Activated T-helper 1 cell treated with anti-CD3 and anti-CD28 coated beads, Interleukin-12 subunit alpha, Interleukin-12 subunit beta, Interleukin-2, Interleukin-4 antibody, amounts not matched to agents 30 ng/mL and 10 ng/mL and 1 ng/mL, durations not matched to agents 14 hours and 24 hours and 36 hours (primary cell): ENCODE results near the gene CYTIP. TPM values are rescaled to one million over a fixed set of nuclear protein-coding genes. Genes with fewer than 3 reads are reported as not detected.
A peak's percentile ranks its signal among the peaks of the same experiment; 100 is the strongest.

Source experiments
- DNase-seq: peaks from one replicate; pipeline ENCODE4 v3.0.0; 2021; ENCODE audit warnings: low spot score
- H3K27ac Mint-ChIP-seq: one replicate; pipeline ENCODE4 v1.8.0; 2021; ENCODE audit warnings: mild to moderate bottlenecking, mixed read lengths
- H3K27me3 Mint-ChIP-seq: one replicate; pipeline ENCODE4 v1.8.0; 2022; ENCODE audit warnings: mild to moderate bottlenecking, moderate library complexity, mixed read lengths; ENCODE audit not compliant: insufficient read depth
- H3K36me3 Mint-ChIP-seq: one replicate; pipeline ENCODE4 v1.8.0; 2021; ENCODE audit warnings: low read depth, mixed read lengths
- H3K4me1 Mint-ChIP-seq: one replicate; pipeline ENCODE4 v1.8.0; 2021; ENCODE audit warnings: low read depth, mixed read lengths
- H3K4me3 Mint-ChIP-seq: one replicate; pipeline ENCODE4 v1.8.0; 2021; ENCODE audit warnings: mild to moderate bottlenecking, moderate library complexity, mixed read lengths
- H3K9me3 Mint-ChIP-seq: one replicate; pipeline ENCODE4 v1.8.0; 2021; ENCODE audit warnings: mixed read lengths
- intact Hi-C: fragments of 100-400 bp; cut with micrococcal nuclease; formaldehyde crosslinking; loops from one replicate; pipeline ENCODE4 v1.15.1; 2024
- total RNA-seq: library from RNA; stranded (reverse); gene quantifications from 2 replicates; pipeline ENCODE4 v1.2.3, GENCODE V29; 2022

The CYTIP gene
- total RNA-seq, 1 donor from 2014 or later, result 296 TPM

DNA sequence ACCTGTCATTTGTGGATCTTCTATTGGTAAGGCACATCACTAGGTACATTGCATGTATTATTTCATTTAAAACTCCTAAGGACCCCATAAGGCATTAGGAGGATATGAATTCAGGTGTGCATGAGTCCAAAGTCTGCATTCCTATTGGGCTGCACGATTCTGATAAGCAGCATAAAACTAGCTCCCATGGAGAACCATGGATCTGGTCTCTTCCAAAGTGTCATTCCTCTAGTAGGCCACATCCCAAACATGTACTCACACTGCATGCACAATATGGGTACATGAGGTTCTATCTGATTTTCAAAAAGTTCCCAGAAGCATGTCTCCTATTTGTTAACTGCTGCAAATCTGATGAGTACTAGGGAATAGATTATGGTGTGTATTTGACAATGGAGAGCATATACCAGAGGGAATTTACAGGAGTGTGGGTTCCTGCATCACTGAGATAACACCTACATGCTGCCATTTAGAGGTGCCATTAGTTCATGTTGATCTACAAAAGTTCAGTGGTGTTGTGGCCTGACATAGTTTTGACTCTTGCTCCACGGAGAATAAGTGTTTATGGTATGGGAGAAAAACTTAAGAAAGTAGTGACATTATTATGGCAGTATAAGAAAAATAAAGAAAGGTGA, 11.3 kb downstream of the CYTIP start:
- H3K4me3 Mint-ChIP-seq, result peak overlapping the region; percentile 84

DNA sequence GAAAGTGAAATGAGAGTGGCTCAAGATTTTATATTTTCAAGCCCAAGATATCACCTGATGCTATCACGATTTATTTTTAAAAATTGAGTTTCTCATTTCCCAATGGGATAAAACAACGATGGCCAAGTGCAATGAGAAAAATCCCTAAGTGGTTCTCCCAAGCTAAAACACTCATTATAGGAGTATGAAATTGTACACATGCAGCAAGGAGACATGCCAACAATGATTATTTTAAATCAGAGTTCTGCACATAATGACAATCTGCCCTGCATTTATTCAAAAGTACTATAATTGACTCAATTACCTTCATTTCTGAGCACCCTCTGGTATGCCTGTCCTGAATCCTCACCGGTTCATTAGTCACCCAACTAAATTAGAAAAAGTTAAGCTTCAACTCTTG, 12.7 kb downstream of the CYTIP start:
- Mint-ChIP-seq H3K4me1 (peaks cover 97% of the 10 kb centered on the region), H3K27ac (peak overlapping the region; percentile 94)
- intact Hi-C loops, result loop anchor here (5.0 kb wide), 2 partner anchors 166 to 581 kb away; no protein-coding TSS in a partner anchor

More for the DNA sequence above, 11.3 kb downstream of the CYTIP start:
- H3K27me3 Mint-ChIP-seq, result no peaks in the 10 kb centered on the region
- intact Hi-C loops, result loop anchor here (1.0 to 5.0 kb wide), 5 partner anchors 9 to 580 kb away; no protein-coding TSS in a partner anchor
- no peak for DNase-seq
- H3K36me3 Mint-ChIP-seq, result peaks cover 91% of the 10 kb centered on the region
- H3K4me1 Mint-ChIP-seq, result peaks cover 95% of the 10 kb centered on the region
- no peaks in the 10 kb centered on the region for H3K9me3 Mint-ChIP-seq
- peak overlapping the region; percentile 96 for H3K27ac Mint-ChIP-seq

DNA sequence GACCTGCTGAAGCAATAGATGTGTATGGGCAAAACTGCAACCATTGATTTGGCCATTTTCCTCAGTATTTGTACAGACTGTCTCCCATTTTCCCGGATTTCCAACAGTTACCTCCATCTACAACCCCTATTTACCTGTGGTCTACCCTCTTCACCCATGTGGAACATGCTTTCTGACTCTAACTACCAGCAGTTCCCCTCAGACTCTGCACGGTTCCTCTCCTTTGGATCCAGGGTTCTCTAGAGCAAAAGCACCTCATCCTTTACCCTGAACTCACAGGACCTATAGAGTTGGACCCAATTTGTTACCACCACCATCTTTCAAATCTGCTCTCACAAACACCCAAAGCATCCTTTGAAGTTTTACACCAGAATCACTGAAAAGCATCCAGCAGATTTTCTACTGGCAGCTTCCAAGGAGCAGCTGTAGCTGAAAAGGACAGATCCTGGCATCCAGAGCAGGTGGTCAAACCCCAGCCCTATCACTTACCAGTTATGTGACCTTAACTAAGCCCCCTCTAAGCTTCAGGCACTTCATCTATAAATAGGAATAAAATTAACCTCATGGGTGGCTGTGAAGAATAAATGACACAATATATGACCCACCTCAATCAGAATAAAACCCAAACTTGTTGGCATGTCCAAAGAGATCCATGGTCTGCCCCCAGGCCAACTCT, 15.3 kb downstream of the CYTIP start:
- Mint-ChIP-seq H3K4me1 (peaks cover 96% of the 10 kb centered on the region), H3K9me3 (peaks cover 10% of the 10 kb centered on the region), H3K4me3 (peak overlapping the region; percentile 84), H3K27ac (peak overlapping the region; percentile 94), H3K36me3 (peaks cover 89% of the 10 kb centered on the region), H3K27me3 (no peaks in the 10 kb centered on the region)
- intact Hi-C loops, result no loop called here
- no peak for DNase-seq

More for the DNA sequence above, 12.7 kb downstream of the CYTIP start:
- H3K4me3 Mint-ChIP-seq, result peak overlapping the region; percentile 84
- H3K9me3 Mint-ChIP-seq, result peaks cover 10% of the 10 kb centered on the region
- H3K27me3 Mint-ChIP-seq, result no peaks in the 10 kb centered on the region
- H3K36me3 Mint-ChIP-seq, result peaks cover 95% of the 10 kb centered on the region
- no peak for DNase-seq

DNA sequence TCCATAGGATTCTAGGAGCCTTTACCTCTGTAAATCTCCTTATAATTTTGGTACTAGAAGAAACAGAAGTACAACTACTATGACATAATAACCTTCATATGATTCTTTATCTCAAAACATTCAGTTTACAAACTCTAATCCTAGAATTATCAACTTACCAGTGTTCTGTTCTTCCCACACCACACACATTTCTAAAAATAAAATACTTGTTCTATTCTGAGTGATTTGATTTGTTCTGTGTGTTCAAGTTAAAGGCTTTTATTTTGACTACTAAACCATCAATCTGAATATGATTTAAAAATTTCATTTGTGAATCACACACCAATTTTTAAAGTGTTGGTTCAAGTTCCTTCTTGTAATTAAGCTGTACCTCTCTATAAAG, 16.0 kb downstream of the CYTIP start:
- DNase-seq, result no peak
- Mint-ChIP-seq H3K36me3 (peaks cover 87% of the 10 kb centered on the region), H3K9me3 (peaks cover 10% of the 10 kb centered on the region), H3K4me1 (peaks cover 95% of the 10 kb centered on the region), H3K27me3 (no peaks in the 10 kb centered on the region), H3K27ac (peak overlapping the region; percentile 94), H3K4me3 (peak overlapping the region; percentile 84)
- intact Hi-C loops, result loop anchor here (1.0 kb wide), 1 partner anchor 7 kb away; no protein-coding TSS in a partner anchor

DNA sequence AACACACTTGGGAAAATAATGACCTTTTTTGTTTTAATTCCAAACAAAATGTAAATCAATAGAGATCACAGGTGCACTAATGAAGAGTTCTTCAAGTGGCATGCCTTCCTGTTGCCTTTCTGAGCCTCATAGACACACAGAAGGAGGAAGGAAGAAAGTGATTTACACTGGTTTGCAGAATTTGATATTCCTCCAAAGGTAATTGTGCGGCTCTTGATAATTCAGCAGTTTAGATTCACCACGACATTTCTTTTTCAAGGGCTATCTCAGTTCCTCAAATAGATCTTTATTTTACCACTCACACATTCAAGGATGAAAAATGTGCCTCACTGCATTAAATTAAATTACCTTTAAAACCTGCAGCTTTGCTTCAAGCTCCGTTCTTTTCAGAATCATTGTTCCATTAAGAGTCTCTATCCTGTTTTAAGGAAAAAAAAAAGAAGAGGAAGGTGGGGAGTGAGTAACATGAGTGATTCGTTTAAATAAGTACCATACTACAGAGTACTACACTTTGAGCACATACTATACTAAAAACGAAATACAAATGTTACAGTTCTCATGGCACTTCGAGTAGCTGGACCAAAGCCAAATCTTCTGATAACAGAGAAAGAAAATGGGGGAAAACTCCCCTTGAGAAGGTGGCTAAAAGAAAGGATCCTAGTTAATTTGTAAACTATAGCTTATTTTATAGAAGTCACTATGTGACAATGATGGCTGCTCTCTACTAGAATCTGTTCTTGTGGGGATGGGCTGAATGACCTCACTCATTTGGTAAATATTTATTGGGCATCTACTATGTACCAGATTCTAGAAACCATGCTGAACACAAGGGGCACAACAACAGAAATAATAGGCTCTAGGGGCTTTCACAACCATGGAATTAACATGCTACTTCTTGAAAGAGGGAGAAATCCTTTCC, 16.6 kb downstream of the CYTIP start:
- Mint-ChIP-seq H3K4me3 (peak overlapping the region; percentile 84), H3K27ac (peak overlapping the region; percentile 74), H3K36me3 (peaks cover 85% of the 10 kb centered on the region), H3K27me3 (no peaks in the 10 kb centered on the region), H3K9me3 (peaks cover 10% of the 10 kb centered on the region), H3K4me1 (peaks cover 92% of the 10 kb centered on the region)
- intact Hi-C loops, result loop anchor here (1.0 kb wide), 1 partner anchor 8 kb away; no protein-coding TSS in a partner anchor
- no peak for DNase-seq

DNA sequence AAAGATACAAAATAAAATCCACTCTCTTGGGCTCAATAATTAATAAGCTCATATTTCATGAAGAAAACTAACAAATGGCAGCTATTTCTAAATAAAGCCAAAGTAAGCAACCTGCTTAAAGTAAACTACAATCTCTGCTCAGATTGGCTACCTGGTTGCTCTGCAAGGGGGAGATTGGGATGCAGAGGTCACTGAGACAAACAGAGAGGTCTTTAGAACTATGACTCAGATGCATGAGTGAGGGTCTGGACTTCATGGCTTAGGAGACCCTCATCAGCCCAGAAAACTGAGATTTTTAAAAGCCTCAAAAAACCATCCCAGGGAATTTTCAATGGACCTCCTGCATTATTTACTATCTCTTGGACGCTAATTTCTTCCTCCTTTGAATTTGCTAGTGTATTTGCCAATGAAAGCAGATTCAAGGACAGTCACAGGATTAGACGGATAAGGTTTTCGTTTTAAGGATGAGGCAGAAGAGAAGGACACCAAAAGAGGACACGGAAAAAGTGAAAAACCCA, 17.4 kb downstream of the CYTIP start:
- H3K27me3 Mint-ChIP-seq, result no peaks in the 10 kb centered on the region
- peak overlapping the region; percentile 84 for H3K4me3 Mint-ChIP-seq
- intact Hi-C loops, result no loop called here
- peaks cover 91% of the 10 kb centered on the region for H3K4me1 Mint-ChIP-seq
- peak overlapping the region; percentile 74 for H3K27ac Mint-ChIP-seq
- H3K36me3 Mint-ChIP-seq, result peaks cover 85% of the 10 kb centered on the region
- H3K9me3 Mint-ChIP-seq, result peaks cover 10% of the 10 kb centered on the region
- DNase-seq, result no peak

DNA sequence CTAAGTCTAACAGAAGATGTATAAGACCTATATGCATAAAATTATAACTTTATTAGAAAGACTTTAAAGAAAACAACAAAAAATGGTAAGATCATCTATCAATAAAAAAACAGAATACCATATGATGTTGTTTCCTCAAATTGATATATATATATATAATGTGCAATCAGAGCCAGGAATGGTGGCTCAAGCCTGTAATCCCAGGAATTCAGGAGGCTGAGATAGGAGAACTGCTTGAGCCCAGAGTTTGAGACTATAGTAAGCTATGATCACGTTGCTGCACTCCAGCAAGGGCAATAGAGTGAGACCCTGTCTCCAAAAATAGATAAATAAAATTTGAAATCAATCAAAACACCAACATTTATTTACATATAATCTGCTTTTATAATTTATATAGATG, 19.5 kb downstream of the CYTIP start:
- peaks cover 81% of the 10 kb centered on the region for H3K36me3 Mint-ChIP-seq
- H3K4me1 Mint-ChIP-seq, result peaks cover 90% of the 10 kb centered on the region
- H3K27ac Mint-ChIP-seq, result no peak overlapping the region
- no peaks in the 10 kb centered on the region for H3K27me3 Mint-ChIP-seq
- H3K4me3 Mint-ChIP-seq, result no peak overlapping the region
- no peak for DNase-seq
- peaks cover 10% of the 10 kb centered on the region for H3K9me3 Mint-ChIP-seq
- intact Hi-C loops, result no loop called here

DNA sequence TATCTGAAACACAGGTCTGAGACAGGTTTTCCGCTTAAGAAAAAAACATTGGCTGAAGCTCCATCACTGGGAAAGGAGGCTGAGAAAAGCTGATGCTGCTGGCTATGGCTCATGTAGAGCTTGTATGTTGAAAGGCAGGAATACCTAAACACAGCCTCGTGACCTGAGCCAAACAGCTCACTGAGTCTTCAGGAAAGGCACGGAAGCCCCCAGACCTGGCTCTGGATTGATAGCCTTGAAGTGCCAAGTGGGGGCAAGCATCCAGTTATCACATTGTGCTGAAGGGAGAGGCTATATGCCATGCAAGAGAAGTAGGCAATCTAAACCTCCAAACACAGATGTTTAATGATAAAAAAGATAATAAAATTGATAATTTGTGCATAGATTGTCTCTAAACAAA, 21.9 kb downstream of the CYTIP start:
- Mint-ChIP-seq H3K4me3 (peak overlapping the region; percentile 69), H3K27me3 (no peaks in the 10 kb centered on the region), H3K27ac (peak overlapping the region; percentile 91), H3K9me3 (peaks cover 8% of the 10 kb centered on the region), H3K36me3 (peaks cover 75% of the 10 kb centered on the region), H3K4me1 (peaks cover 87% of the 10 kb centered on the region)
- no peak for DNase-seq
- intact Hi-C loops, result loop anchor here (1.0 to 2.0 kb wide), 8 partner anchors 9 to 477 kb away; no protein-coding TSS in a partner anchor

DNA sequence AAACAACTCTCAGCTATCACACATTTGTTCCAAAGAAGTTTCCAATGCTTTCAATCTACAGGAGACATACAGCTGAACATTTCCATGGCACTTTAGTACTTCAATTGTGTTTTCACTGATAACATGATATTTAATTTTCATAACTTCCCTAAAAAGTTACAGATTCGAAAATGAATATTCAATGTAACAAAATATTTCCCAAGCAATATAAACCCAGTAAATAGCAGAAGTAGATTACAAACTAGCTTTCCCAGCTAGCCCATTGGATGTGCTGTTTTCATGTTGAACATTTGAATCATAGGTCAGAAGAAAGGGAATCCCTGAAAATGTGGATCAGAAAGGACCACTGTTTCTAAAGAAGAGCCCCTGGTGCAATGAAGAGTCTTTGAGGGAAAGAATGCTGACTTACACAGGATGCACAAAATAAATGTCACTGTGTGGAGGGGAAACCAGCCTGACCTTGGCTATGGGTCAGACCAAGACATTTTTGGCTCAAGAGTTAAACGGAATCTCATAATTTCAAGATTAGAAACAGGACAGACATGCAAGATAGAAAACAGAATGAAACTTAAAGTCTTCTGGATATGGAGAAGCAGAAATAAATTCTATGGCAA, 22.5 kb downstream of the CYTIP start:
- intact Hi-C loops, result loop anchor here (1.0 to 2.0 kb wide), 8 partner anchors 8 to 477 kb away; no protein-coding TSS in a partner anchor
- DNase-seq, result no peak
- Mint-ChIP-seq H3K36me3 (peaks cover 74% of the 10 kb centered on the region), H3K27ac (peak overlapping the region; percentile 91), H3K4me3 (peak overlapping the region; percentile 69), H3K4me1 (peaks cover 87% of the 10 kb centered on the region), H3K9me3 (peaks cover 2% of the 10 kb centered on the region), H3K27me3 (no peaks in the 10 kb centered on the region)

DNA sequence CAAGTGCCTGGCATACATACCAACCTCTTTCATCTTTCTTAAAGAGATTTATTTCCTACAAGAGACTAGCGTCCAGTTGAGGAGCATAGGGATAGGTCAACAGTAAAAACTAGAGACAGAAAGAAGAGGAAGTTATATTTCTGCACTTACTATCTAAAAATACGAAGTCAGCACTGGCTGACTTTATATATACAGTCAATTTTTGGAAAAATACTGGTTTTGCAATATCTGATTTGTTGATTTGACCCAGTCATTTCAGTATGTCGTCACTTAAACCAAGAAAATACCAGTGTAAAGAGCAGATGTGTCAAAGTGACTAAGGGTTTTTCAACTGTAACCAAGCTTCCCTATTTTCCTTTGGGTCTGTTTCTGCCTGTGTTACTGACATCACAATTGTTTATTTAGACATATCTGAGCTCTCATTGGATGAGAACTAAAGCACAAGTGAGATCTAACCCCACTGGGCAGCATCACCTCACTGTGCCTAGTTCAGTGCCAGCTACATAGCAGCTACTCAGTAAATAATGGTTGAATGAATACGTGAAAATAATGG, 23.0 kb downstream of the CYTIP start:
- H3K4me3 Mint-ChIP-seq, result peak overlapping the region; percentile 69
- no peaks in the 10 kb centered on the region for H3K9me3 Mint-ChIP-seq
- peak overlapping the region; percentile 91 for H3K27ac Mint-ChIP-seq
- intact Hi-C loops, result loop anchor here (1.0 to 2.0 kb wide), 9 partner anchors 8 to 478 kb away; no protein-coding TSS in a partner anchor
- no peaks in the 10 kb centered on the region for H3K27me3 Mint-ChIP-seq
- DNase-seq, result no peak
- H3K4me1 Mint-ChIP-seq, result peaks cover 84% of the 10 kb centered on the region
- peaks cover 73% of the 10 kb centered on the region for H3K36me3 Mint-ChIP-seq

DNA sequence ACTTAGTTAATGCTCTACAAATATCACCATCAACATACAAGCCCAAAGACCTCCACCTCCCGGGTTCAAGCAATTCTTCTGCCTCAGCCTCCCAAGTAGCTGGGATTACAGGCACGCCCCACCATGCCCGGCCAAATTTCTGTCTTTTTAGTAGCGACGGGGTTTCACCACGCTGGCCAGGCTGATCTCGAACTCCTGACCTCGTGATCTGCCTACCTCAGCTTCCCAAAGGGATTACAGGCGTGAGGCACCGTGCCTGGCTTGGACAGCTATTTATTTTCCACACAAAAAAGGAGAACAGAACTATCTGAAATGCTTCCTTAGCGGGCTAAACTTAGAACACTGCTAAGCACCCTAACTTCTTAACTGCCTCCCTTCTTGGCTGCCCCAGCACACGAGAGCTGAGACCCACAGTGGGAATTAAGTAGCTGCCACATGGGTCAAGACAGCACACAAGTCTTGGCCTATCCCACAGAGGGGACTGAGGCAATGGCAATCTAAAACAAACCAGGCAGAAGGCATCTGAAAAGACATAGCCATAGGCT, 24.8 kb downstream of the CYTIP start:
- intact Hi-C loops, result loop anchor here (10.0 kb wide), 1 partner anchor 326 kb away; no protein-coding TSS in a partner anchor
- Mint-ChIP-seq H3K36me3 (peaks cover 77% of the 10 kb centered on the region), H3K4me3 (peak overlapping the region; percentile 42), H3K9me3 (no peaks in the 10 kb centered on the region), H3K27ac (peak overlapping the region; percentile 91), H3K4me1 (peaks cover 87% of the 10 kb centered on the region), H3K27me3 (no peaks in the 10 kb centered on the region)
- no peak for DNase-seq
